ENCODE data around the gene SP140L. TPM values are rescaled to one million over a fixed set of nuclear protein-coding genes. Genes with fewer than 3 reads are reported as not detected.
"Not testable (repeated sequence)": the region's sequence is repeated elsewhere in the genome, so short reads cannot be mapped to it uniquely, and the experiment has no call there.

SP140L gene
- total RNA-seq, 4 donors from 2014 or later: 0.25 to 9.5 (median 1.1) TPM

- TF ChIP-seq CTCF (IDR thresholded peaks at IDR 0.05) (no peak), POLR2A (IDR thresholded peaks at IDR 0.05) (no peak)
- intact Hi-C loops (cut with DNase I; ENCODE audit: low total_unique reads): no loop called here
- no peak overlapping the region for H3K4me3 ChIP-seq (ENCODE audit: low read depth, poor library complexity, severe bottlenecking)
- 91% methylated on average over 6 of the region's 6 CpGs for WGBS, 2 donors
- DNase-seq (ENCODE audit: low spot score in 2 of 2): no peak
These were observed 58.0 kb downstream of the SP140L start for GRCh38 chr2:230384986-230385385.

- no peak overlapping the region for H3K4me3 ChIP-seq (ENCODE audit: low read depth, poor library complexity, severe bottlenecking)
- WGBS, 2 donors: 84 to 92% methylated on average over 2 of the region's 2 CpGs
- TF ChIP-seq POLR2A (IDR thresholded peaks at IDR 0.05) (no peak), CTCF (IDR thresholded peaks at IDR 0.05) (no peak)
- no peak for DNase-seq (ENCODE audit: low spot score in 2 of 2)
- intact Hi-C loops (cut with DNase I; ENCODE audit: low total_unique reads): no loop called here
These were observed 67.3 kb downstream of the SP140L start for GRCh38 chr2:230394301-230394700.

- DNase-seq (ENCODE audit: low spot score in 2 of 2); H3K4me3 ChIP-seq (ENCODE audit: low read depth, poor library complexity, severe bottlenecking); intact Hi-C loops (cut with DNase I; ENCODE audit: low total_unique reads): not testable (repeated sequence)
- 94 to 96% methylated on average over 6 of the region's 6 CpGs for WGBS, 2 donors
These were observed 71.7 kb downstream of the SP140L start for GRCh38 chr2:230398698-230399097.

- WGBS, 2 donors: 89 to 96% methylated on average over 7 of the region's 7 CpGs
- no peak for DNase-seq (ENCODE audit: low spot score in 2 of 2)
- TF ChIP-seq POLR2A (IDR thresholded peaks at IDR 0.05) (no peak), CTCF (IDR thresholded peaks at IDR 0.05) (no peak)
- intact Hi-C loops (cut with DNase I; ENCODE audit: low total_unique reads): no loop called here
- H3K4me3 ChIP-seq (ENCODE audit: low read depth, poor library complexity, severe bottlenecking): no peak overlapping the region
These were observed 73.0 kb downstream of the SP140L start for GRCh38 chr2:230400041-230400440.

GRCh38 chr2:230400454-230400853, 73.5 kb downstream of the SP140L start:
- H3K4me3 ChIP-seq (ENCODE audit: low read depth, poor library complexity, severe bottlenecking): no peak overlapping the region
- TF ChIP-seq CTCF (IDR thresholded peaks at IDR 0.05): no peak
- DNase-seq (ENCODE audit: low spot score in 2 of 2): no peak
- 75 to 79% methylated on average over 4 to 5 of the region's 5 CpGs for WGBS, 2 donors
- intact Hi-C loops (cut with DNase I; ENCODE audit: low total_unique reads): no loop called here

- DNase-seq (ENCODE audit: low spot score in 2 of 2); intact Hi-C loops (cut with DNase I; ENCODE audit: low total_unique reads); H3K4me3 ChIP-seq (ENCODE audit: low read depth, poor library complexity, severe bottlenecking): not testable (repeated sequence)
- WGBS, 2 donors: 80 to 83% methylated on average over 2 of the region's 6 CpGs
These were observed 74.0 kb downstream of the SP140L start for GRCh38 chr2:230401026-230401425.

GRCh38 chr2:230403746-230404145, 76.8 kb downstream of the SP140L start:
- H3K4me3 ChIP-seq (ENCODE audit: low read depth, poor library complexity, severe bottlenecking): no peak overlapping the region
- TF ChIP-seq CTCF (IDR thresholded peaks at IDR 0.05): no peak
- no peak for TF ChIP-seq POLR2A (IDR thresholded peaks at IDR 0.05)
- intact Hi-C loops (cut with DNase I; ENCODE audit: low total_unique reads): no loop called here
- DNase-seq (ENCODE audit: low spot score in 2 of 2): no peak
- 91 to 93% methylated on average over 7 of the region's 7 CpGs for WGBS, 2 donors

All from lower leg skin (tissue), 4 donors.